Erythroblast (primary cell): ENCODE results near the gene H2BW2.
"Not testable (repeated sequence)": the region's sequence is repeated elsewhere in the genome, so short reads cannot be mapped to it uniquely, and the experiment has no call there.

ENCODE experiments used
- GATA1 ChIP-seq: IDR thresholded peaks from 2 replicates; pipeline ENCODE4 v1.6.1; 2011; ENCODE audit warnings: low read depth, mild to moderate bottlenecking, control low read depth, low read length, moderate library complexity
- POLR2A ChIP-seq: IDR thresholded peaks from 2 replicates; pipeline ENCODE4 v1.6.1; 2011; ENCODE audit warnings: mild to moderate bottlenecking, low read length

- not testable (repeated sequence) for TF ChIP-seq POLR2A, GATA1
Observed at GRCh38 chrX:104054956-104055355, 15.2 kb downstream of the H2BW2 start.
